GM21737 (cell line): Measurements from ENCODE around the gene CLDN15.
A peak's percentile ranks its signal among the peaks of the same experiment; 100 is the strongest.

Experiments used
- ATAC-seq: cut with Tn5 transposase; IDR thresholded peaks from one replicate; pipeline ENCODE4 v1.9.1; 2021; ENCODE audit warnings: mild to moderate bottlenecking, moderate library complexity; ENCODE audit not compliant: unreplicated experiment

Gene CLDN15

DNA sequence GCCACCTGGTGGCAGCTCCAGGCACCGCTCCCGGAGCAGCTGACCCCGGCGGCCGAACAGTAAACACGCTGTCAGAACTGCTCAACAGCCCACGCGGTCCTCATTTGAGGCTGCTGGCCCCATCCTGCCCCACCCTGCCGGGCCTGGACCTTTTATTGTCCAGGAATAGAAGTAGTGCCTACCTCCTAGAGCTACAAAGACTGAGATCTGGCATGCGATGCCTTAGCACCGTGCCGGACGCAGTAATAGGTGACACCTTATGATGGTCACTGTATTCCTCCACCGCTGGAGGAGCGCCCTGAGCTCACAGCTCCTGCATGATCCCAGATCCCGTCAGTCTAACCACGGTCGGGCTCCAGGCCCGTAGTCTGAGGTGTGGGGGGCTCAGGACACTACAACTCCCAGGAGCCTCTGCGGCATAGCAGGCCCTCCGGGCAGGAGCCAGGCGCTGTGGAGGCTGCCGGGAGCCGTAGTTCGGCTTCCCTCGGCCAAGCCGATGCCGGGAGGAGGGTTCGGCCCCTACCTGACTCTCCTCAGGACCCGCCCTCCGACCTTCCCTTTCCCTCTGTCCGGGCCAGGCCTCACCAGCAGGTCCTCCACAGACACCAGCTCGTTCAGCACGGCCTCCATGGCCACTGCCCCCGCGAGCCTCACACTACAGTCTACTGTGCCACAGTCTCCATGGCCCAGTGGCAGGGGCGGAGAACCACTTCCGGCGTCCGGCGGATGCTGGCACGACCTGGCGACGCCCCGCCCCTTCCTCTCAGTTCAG is 7.0 kb upstream of the CLDN15 start, which contains the start of gene FIS1:
Gene FIS1 (minus strand): TSS at position 707 of the 772 bp plus-strand sequence. CDS start 77 bp downstream, at position 630.
- peak; percentile 80 for ATAC-seq

DNA sequence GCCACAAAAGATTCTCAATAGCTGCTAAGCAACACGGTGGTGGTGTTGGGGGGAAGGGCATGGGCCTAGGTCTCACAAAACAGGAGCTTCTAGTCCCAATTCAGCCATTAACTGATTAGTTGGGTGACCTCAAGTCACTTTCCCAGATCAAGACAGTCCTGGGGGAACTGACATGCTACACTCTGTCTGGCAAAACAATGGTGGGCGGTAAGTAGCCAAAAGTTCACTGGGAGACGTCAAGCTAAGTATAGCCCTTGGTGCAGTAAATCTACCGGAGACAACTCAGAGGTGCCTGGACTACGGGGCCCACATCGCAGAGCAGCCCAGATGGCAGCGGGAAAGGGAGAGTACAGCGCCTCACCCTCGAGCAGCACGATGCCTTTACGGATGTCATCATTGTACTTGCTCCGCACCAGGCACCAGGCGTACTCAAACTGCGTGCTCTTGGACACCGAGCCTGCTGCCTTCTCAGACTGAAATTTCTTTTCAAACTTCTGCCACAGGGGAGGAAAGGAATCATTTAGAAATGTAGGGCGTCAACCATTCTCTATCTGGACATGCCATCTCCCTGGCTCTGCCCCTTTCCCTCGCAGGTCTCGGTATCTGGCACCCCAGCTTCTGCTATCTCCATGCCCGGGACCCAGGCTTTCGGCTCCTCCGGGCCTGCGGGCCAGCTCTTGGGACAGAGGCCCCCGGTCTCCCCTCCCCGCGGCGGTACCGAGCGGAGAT is 6.2 kb upstream of the CLDN15 start:
- no peak for ATAC-seq

DNA sequence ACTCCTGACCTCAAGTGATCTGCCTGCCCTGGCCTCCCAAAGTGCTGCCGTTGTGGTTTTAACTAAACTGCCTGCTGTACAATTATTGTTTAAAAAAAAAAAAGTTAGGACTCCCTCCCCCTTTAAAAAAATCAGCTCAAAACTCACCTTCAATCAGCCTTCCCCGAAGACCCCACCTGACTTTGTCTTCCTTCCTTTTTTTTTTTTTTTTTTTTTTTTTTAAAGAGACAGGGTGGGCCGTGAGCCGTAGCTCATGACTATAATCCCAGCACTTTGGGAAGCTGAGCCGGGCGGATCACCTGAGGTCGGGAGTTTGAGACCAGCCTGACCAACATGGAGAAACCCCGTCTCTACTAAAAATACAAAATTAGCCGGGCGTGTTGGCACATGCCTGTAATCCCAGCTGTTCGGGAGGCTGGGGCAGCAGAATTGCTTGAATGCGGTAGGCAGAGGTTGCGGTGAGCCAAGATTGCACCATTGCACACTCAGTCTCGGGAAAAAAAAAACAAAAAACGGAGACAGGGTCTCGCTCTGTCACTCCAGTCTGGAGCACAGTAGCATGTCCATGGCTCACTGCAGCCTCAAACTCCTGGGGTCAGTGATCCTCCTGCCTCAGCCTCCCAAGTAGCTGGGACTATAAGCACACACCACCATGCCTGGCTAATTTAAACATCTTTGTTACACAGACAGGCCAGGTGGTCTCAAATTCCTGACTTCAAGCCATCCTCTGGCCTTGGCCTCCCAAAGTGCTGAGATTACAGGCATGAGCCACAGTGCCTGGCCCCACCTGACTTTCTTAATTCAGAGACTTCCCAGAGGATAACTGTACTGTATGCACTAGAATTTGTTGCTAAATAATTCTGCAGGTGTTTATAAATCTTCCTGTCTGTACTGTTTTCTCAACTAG is 4.1 kb upstream of the CLDN15 start:
- ATAC-seq: no peak

DNA sequence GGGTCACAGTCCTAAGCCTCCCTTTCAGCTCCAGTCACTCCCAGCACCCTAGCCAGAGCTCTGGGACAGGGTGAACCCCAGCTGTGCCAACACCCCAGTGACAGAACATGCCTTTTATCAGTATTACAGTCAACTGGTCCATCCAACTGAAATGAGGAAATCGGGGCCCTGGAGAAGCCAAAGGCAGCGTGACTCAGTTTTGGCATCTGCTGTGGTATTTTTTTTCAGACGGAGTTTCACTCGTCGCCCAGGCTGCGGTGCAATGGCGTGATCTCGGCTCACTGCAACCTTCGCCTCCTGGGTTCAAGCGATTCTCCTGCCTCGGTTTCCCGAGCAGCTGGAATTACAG is 3.4 kb upstream of the CLDN15 start:
- ATAC-seq: no peak

DNA sequence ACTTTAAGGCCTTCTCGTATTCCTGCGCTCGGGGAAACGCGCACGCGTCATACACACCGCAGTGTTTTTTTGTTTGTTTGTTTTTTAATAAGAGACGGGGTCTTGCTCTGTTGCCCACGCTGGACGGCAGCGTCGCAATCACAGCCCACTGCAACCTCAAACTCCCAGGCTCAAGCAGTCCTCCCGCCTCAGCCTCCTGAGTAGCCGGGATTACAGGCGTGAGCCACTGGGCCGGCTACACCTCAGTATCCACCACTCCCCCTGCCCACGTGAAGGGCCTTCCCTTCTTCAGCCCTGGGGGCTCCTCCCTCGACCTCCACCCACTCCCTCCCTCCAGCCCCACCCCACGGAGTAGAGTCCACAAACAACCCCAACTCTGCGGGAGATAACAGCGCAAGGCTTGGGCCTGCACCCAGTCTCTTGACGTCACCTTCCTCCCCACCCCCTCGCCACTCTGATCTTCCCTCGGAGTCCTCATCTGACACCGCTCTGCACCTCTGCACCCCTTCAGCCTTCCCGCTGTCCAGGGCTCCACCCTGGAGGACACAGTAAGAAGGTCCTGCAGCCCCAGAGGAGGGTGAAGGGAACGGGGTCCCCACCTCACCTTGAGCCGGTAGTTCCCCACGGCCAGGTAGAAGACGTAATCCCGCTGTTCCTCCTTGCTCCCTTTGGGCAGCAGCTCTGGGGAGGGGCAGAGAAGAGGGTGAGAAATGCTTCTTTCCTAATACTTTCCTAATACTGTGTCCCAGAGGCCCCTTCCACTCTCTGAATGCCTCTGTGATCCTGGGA is 2.8 kb upstream of the CLDN15 start:
- no peak for ATAC-seq

DNA sequence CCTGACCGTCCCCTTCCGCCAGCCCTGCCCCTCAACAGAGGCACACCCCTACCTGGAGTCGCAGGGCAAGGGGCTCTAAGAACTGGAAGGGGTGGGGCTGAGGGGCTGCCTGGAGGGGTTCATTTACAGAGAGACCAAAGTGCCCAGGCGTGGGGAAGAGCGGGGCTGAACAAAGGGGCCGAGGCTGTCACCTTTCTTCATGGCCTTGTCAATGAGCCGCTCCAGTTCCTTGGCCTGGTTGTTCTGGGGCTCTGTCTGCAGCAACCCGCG is 2.3 kb upstream of the CLDN15 start:
- ATAC-seq: no peak

DNA sequence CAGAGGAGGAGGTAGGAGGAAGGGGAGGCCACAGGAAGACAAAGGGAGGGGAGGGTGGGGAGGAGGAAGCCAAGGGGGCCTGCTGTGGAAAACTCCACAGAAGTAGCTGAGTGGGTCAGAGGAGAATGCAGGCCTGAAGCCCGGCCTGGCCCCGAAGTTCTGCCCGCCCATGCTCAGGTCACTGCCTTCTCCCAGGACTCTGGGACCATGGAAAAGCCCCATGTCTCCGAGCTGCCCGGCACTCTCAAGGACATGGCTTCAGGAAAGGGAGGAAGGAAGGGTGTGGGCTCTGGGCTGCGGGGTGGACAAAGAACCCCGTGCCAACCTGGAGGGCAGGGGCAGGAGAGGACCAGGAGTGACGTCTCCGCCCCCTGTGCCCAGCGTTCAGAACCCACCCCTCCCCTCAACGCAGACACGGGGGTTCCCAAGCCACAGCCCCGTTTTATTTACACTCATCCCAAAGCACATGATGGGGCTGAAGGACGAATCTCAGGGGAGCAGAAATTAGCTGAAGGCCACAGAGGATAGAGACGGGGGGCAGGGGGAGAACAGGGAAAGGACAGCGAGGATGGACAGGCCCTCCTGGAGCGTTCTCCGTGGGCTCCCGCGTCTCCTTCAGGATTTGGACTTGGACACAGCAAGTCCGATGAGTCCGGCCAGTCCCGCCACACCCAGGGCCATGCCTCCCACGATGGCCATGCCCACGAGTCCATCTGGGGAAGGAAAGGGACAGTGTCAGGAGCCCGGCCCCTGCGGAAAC is 1.8 kb upstream of the CLDN15 start:
- ATAC-seq: no peak

DNA sequence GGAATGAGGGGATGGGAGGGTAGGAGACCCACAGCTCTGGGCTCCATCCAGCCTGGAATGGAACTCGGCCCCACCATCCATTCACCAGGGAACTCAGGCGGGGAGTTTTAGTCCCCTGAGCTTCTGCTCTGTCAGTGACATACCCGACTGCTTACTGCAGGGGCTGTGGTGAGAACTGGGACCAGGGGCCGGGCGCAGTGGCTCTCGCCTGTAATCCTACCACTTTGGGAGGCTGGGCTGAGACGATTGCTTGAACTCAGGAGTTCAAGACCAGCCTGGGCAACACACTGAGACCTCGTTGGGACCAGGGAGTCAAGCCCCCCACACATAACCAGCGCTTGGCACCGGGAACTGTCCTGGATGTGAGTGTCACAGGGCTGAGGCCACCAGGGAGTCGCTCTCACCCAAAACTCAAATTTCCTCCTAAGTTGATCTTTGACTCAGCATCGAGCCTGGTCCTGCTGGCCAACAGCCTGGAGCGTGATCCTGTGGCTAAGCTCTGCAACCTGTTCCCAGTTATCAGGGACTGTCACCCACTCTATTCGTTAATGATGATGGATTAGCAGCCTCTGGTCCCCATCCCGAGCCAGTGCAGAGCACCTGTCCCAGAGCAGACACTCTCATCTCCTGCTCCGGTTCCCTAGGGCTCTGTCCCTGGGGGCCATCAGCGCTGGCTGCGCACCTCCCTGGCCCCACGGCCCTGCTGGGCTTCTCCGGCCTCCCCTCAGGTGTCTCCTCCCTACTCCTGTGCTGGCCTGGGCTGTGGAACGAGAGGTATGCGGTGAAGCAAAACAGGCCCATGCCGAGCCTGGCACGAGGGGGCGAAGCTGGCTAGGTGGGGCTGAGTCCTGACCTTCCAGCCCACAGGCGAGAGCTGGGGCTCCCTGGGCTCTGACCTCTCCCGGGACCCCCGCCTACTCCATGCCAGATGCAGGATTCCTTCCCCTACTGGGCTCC is 902 bp upstream of the CLDN15 start:
- no peak for ATAC-seq

DNA sequence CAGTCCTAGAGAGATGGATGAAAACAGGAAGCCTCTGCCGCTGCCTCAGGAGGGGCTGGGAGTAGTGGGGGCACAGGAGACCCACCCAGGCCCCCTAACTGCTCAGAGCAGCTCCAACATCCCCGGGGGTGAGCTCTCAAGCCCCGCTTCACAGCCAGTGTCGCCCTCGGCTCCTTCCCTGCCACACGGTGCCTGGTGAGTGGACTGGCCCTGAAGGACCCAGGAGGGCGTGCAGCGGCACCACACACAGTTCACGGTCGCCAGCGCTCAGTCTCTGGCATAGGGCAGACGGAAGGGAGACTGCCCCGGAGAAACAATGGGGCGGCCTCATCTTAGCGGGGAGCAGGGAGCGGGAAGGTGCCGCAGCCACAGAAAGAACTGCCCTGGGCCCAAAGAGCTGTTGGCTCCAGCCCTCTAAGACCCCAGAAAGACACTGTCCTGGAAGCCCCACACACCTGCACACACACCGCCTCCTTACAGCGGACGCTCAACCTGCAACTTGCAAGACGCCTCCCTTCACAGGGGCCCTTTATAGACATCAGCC is 1.2 kb downstream of the CLDN15 start:
- no peak for ATAC-seq

DNA sequence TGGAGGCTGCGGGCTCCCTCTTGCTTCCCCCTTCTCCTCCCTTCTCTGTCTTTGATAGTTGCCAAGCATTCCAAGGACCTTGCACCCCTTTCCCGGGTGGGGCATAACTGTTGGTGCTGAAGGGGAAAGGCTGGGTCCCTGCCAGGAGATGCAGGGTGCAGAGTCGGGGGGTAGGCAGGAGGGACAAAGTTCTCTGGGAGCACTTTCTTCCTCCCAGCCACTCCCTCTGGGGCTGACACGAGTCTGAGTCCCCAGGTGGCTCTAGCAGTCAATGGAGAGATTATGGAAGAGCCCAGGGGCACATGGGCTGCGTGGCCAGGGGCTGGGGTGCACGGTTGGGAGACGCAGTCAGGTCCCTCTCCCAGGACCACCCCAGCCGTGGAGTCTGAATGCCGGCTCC is 2.1 kb downstream of the CLDN15 start:
- no peak for ATAC-seq

DNA sequence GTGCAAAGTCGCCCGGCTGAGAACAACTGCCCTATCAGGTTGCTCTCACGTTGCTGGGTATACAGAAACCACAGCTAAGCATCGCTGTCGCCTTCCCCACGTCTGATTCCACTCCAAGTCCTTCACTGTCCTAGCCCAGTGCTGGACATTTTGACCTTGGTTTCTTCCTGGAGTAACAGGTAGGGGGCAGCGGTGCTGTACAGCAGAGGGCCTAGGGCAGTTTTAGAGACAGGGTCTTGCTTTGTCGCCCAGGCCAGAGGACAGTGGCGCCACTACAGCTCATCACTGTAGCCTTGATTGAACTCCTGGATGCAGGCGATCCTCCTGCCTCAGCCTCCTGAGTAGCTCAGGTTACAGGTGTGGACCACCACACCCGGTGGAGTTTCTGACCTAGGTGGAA is 2.6 kb downstream of the CLDN15 start:
- no peak for ATAC-seq

DNA sequence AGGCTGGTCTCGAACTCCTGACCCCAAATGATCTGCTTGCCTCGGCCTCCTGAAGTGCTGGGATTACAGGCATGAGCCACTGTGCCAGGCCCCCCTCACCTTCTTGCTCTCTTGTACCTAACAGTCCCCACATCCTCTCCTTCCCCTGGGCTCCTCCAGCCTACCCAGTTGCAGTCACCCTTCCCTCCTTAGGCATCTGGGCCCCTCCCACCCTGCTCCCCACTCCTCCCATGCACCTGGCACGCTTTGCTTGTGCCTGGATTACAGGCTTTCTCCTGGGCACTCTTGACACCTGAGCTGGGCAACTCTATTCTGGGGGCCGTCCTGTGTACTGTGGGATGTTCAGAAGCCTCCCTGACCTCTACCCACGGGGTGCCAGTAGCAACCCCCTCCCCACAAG is 3.0 kb downstream of the CLDN15 start:
- ATAC-seq: no peak

DNA sequence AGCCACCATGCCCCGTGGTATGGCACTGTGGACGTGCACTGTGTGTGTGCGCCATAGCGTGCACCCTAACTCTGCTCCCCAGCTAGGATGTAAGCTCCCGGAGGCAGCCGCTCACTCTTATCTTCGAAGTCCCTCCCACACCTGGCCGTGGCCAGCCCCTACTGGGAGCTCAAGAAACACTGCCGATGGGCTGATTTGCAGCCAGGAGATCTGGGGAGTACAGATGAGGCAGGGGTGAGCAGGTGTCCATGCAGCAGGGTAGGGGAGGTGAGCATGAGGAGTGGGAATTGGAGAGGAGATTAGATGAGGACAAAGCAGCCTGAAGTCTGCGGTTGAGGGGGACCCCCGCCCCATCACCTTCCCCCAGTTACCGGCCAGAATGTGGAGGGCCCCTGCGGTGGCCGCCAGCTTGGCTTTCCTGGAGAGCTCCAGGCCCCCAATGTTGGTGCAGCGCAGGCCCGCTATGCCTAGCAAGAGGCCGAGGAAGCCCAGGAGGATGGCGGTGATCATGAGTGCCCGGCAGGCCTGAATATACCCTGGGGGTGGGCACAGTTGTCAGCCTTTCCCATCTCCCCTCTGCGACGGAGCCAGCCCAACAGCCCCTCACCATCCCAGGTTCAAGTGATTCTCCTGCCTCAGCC is 3.6 kb downstream of the CLDN15 start:
- no peak for ATAC-seq

DNA sequence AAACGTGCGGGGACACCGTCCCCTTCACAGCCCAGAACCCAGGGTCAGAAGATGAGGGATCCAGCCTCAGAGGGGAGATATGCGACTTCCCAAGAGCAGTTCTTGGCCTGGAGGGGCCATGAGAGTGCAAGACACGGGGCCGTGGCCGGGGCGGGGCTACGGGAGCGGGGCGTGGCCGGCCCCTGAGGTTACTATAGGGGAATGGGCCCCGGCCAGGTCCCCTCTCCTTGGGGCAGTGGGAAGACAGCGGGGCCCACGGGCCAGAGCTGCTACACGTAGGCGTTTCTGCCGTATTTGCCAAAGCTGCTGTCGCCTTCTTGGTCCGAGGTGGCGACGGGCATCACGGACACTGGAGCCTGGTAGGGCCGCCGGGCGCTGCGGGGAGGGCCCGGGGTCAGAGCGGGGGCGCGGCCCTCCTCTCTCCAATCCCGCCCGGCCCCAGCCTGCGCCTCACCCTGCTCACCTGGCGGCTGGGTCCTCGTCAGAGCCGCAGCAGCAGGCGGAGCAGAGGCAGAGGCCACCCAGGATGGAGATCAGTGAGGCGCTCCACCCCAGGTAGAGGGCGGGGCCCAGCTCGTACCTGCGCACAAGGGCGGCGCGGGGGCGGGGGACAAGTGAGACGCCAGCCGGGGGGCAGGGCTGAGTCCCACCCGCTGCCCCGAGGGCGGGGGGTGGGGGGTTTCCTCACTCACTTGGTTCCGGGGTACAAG is 5.3 kb downstream of the CLDN15 start:
- no peak for ATAC-seq

DNA sequence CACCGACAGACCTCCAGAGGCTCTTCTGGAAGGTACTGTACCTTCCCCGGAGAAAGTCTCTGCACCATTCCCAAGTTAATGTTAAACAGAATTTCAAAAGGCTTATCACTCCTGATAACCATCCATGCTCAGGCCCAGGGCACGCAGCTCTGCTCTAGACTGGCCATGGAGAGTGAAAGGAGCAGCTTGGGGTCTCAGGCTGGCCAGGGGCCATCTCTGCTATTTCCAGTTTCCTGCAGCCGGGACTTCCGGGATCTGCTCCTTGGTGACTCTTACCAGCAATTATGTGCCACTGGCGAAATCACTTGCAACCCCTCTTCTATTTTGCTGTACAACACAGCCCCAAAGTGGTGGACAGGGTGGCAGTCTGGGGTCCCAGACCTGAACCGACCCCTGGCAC is 6.0 kb downstream of the CLDN15 start:
- no peak for ATAC-seq

DNA sequence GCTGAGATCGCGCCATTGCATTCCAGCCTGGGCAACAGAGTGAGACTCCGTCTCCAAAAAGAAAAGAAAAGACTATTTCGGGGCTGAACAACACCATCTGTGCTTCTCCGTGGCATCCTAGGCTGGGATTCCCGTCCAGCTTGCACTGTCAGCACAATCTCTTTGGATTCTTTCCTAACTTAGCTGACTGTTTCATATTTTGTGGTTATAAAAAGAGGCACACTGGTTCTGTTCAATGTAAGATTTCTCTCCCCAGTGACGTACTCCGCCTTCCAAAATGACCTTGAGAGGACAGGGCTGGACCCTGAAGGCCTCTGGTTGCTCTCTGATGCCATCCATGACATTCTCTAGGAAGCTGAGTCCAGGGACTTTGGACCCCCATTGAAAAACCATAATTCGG is 10.9 kb downstream of the CLDN15 start:
- ATAC-seq: no peak

DNA sequence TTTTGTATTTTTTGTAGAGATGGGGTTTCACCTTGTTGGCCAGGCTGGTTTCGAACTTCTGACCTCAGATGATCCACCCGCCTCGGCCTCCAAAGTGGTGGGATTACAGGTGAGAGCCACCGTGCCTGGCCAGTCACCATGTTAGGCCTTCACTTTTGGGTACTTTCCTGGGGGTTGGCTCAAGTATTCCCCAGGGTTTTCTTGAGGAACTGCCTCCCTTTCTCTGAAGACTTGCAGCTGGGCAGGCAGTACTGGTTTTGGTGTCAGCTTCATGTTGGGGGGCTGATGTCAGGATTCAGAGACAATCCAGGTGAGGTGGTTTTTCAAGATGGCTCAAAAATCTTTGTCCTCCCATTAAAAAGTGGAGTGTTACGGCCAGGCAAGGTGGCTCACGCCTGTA is 12.0 kb downstream of the CLDN15 start:
- ATAC-seq: no peak

DNA sequence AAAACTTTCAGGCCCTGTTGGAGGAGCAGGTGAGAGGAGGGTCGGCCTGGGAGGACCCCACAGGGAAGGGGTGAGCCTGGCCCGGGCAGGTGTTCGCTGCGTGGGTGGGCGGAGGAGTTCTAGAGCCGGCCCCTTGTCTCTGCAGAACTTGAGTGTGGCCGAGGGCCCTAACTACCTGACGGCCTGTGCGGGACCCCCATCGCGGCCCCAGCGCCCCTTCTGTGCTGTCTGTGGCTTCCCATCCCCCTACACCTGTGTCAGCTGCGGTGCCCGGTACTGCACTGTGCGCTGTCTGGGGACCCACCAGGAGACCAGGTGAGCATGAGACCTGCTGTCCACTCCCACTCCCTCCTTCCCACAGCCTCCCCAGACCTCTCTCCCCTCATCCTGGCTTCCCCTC is 14.1 kb downstream of the CLDN15 start:
- ATAC-seq: no peak
